Keratinocyte (primary cell): ENCODE measurements around the gene SMYD5. TPM values are rescaled to one million over a fixed set of nuclear protein-coding genes. Genes with fewer than 3 reads are reported as not detected.

ENCODE experiments used
- DNase-seq: peaks from one replicate; pipeline ENCODE4 v3.0.0-alpha.2; 2011; ENCODE audit warnings: low read depth, missing footprints, low spot score
- FAIRE-seq: peaks from 2 replicates; lab custom pipeline; 2011; peaks lifted over from hg19 to GRCh38; lab: Jason Lieb, UNC
- H2AFZ ChIP-seq: 2 replicates; pipeline ENCODE4 v1.6.0; 2012; ENCODE audit warnings: low read length, control low read depth, inconsistent platforms; ENCODE audit not compliant: control insufficient read depth
- H3K27ac ChIP-seq: 2 replicates; pipeline ENCODE4 v1.5.1; 2011; ENCODE audit warnings: low read length; ENCODE audit not compliant: control insufficient read depth, insufficient read depth
- H3K27me3 ChIP-seq: 3 replicates; pipeline ENCODE4 v1.6.0; 2011; ENCODE audit warnings: low read length; ENCODE audit not compliant: control insufficient read depth, insufficient read depth; ENCODE audit errors: extremely low read depth
- H3K36me3 ChIP-seq, 2 experiments: 2 replicates in 1 of 2; 3 replicates in 1 of 2; pipeline ENCODE4 v1.5.1; 2011; ENCODE audit warnings: low read length in 2 of 2, mild to moderate bottlenecking in 1 of 2; ENCODE audit not compliant: control insufficient read depth in 2 of 2, insufficient read depth in 2 of 2; ENCODE audit errors: extremely low read depth in 1 of 2
- H3K4me1 ChIP-seq: 3 replicates; pipeline ENCODE4 v1.5.1; 2011; ENCODE audit warnings: low read length; ENCODE audit not compliant: control insufficient read depth, insufficient read depth; ENCODE audit errors: extremely low read depth
- H3K4me2 ChIP-seq: 3 replicates; pipeline ENCODE4 v1.6.0; 2011; ENCODE audit warnings: low read depth, low read length; ENCODE audit not compliant: control insufficient read depth, insufficient read depth; ENCODE audit errors: extremely low read depth
- H3K4me3 ChIP-seq, 3 experiments: fragments of 200-600 bp in 1 of 3; sonication (generic) in 1 of 3; 2 replicates in 2 of 3; 3 replicates in 1 of 3; pipeline ENCODE4 v1.5.1; 2011 to 2016; ENCODE audit warnings: low read length in 3 of 3, mild to moderate bottlenecking in 3 of 3, control low read depth in 2 of 3, inconsistent platforms in 1 of 3, low read depth in 1 of 3, mixed read lengths in 1 of 3, mixed run types in 1 of 3, moderate library complexity in 1 of 3; ENCODE audit not compliant: control insufficient read depth in 2 of 3, insufficient read depth in 2 of 3; ENCODE audit errors: extremely low read depth in 1 of 3
- H3K79me2 ChIP-seq: 2 replicates; pipeline ENCODE4 v1.6.0; 2012; ENCODE audit warnings: low read length; ENCODE audit not compliant: control insufficient read depth, insufficient read depth
- H3K9ac ChIP-seq: 3 replicates; pipeline ENCODE4 v1.6.0; 2011; ENCODE audit warnings: low read length; ENCODE audit not compliant: control insufficient read depth, insufficient read depth; ENCODE audit errors: extremely low read depth
- H3K9me1 ChIP-seq: 3 replicates; pipeline ENCODE4 v1.6.0; 2011; ENCODE audit warnings: low read length; ENCODE audit not compliant: control insufficient read depth, insufficient read depth; ENCODE audit errors: extremely low read depth
- H3K9me3 ChIP-seq: 2 replicates; pipeline ENCODE4 v1.5.1; 2012; ENCODE audit warnings: low read depth, low read length; ENCODE audit not compliant: control insufficient read depth
- H4K20me1 ChIP-seq: 3 replicates; pipeline ENCODE4 v1.6.0; 2011; ENCODE audit warnings: low read length; ENCODE audit not compliant: control insufficient read depth, insufficient read depth; ENCODE audit errors: extremely low read depth
- EZH2 ChIP-seq: IDR thresholded peaks from one replicate; pipeline ENCODE4 v1.6.1; 2012; ENCODE audit warnings: inconsistent platforms, mild to moderate bottlenecking, low read length, moderate library complexity
- dilution Hi-C: fragments of 300-500 bp; cut with MboI; formaldehyde crosslinking; loops from one replicate; pipeline ENCODE4 v1.7.0; 2020; ENCODE audit warnings: low sequenced_read_pairs; ENCODE audit not compliant: extremely low pct_ligation_motif_present
- polyA plus RNA-seq, 5 experiments: library from polyadenylated mRNA; depleted of rRNA in 3 of 5; stranded (reverse) in 3 of 5; stranded (forward) in 1 of 5; unstranded in 1 of 5; fragments of >200 nt; gene quantifications; 1 replicate in 1 of 5; 2 replicates in 3 of 5; 3 replicates in 1 of 5; pipeline versions ENCODE4 v1.2.1 to v1.2.3, GENCODE V29; 2011 to 2012; ENCODE audit warnings: missing spikeins in 2 of 5, low read depth in 1 of 5, low replicate concordance in 1 of 5
- TF ChIP-seq, protein P1 (sequence below), 3 experiments: IDR thresholded peaks in 1 of 3; conservative IDR thresholded peaks in 1 of 3; optimal IDR thresholded peaks in 1 of 3; 2 replicates in 2 of 3; 3 replicates in 1 of 3; pipeline versions ENCODE3 to v1.5.1; 2011; ENCODE audit warnings: low read length in 3 of 3, mild to moderate bottlenecking in 3 of 3, moderate library complexity in 2 of 3, control low read depth in 1 of 3, inconsistent platforms in 1 of 3; ENCODE audit not compliant: insufficient read depth in 2 of 3; ENCODE audit errors: extremely low read depth in 1 of 3

Gene SMYD5
- polyA plus RNA-seq, 1 donor (not counting 4 experiments of a cell fraction or from before 2014, with no cell fraction given), result 18.6 TPM

DNA sequence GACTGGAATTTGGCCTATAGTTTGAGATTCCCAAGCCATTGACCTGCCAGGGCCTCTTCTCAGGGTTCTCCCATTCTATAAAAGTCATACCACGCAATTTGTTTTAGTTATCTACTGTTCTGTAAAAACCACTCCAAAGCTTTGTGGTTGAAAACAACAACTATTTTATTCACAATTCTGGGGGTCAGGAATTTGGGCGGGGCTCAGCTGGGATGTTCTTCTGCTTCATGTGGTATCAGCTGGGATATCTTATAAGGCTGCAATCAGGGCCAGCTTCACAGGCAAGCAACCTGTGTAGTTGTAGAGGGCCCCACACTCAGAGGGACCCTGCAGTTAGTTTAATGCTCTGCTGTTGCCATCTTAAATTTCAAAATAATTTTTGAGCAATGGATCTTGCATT, 28.1 kb upstream of the SMYD5 start:
- no peak for TF ChIP-seq EZH2
- TF ChIP-seq, protein P1, sequence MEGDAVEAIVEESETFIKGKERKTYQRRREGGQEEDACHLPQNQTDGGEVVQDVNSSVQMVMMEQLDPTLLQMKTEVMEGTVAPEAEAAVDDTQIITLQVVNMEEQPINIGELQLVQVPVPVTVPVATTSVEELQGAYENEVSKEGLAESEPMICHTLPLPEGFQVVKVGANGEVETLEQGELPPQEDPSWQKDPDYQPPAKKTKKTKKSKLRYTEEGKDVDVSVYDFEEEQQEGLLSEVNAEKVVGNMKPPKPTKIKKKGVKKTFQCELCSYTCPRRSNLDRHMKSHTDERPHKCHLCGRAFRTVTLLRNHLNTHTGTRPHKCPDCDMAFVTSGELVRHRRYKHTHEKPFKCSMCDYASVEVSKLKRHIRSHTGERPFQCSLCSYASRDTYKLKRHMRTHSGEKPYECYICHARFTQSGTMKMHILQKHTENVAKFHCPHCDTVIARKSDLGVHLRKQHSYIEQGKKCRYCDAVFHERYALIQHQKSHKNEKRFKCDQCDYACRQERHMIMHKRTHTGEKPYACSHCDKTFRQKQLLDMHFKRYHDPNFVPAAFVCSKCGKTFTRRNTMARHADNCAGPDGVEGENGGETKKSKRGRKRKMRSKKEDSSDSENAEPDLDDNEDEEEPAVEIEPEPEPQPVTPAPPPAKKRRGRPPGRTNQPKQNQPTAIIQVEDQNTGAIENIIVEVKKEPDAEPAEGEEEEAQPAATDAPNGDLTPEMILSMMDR (optimal IDR thresholded peaks at IDR 0.05 in 1 of 3, IDR thresholded peaks at IDR 0.05 in 1 of 3, conservative IDR thresholded peaks at IDR 0.05 in 1 of 3; ENCODE audit: extremely low read depth in 1 of 3, insufficient read depth in 2 of 3, low read length in 3 of 3), result no peak
- Histone ChIP-seq H3K9me1 (no peaks in the 10 kb centered on the region), H4K20me1 (no peaks in the 10 kb centered on the region), H3K4me3 (no peak overlapping the region), H3K9me3 (no peaks in the 10 kb centered on the region), H3K79me2 (no peaks in the 10 kb centered on the region), H3K4me1 (no peaks in the 10 kb centered on the region), H3K27ac (no peak overlapping the region), H3K27me3 (peaks cover 16% of the 10 kb centered on the region), H2AFZ (no peak overlapping the region), H3K4me2 (no peak overlapping the region), H3K9ac (no peak overlapping the region), H3K36me3 (no peaks in the 10 kb centered on the region)
- FAIRE-seq (no peak), DNase-seq (no peak)
- dilution Hi-C loops, result no loop called here

DNA sequence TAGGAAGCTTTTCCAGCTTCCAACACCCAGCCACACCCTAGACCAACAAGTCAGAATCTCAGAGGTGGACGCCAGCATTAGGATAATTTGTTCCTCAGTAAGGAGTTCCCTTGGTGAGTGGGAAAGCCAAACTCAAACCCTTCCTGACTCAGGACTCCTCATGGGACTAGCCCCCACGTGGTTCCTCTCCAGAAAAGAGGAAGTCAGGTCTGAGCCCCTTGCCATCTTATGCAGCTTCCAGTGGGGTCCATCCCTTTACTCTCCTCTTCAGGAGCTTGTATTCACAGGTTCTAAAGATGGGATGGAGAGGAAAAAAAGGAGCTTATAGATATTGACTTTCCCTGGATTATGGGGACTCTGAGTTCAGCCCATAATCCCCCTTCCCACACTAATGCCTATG, 26.5 kb upstream of the SMYD5 start:
- Histone ChIP-seq H3K9me1 (no peaks in the 10 kb centered on the region), H2AFZ (no peak overlapping the region), H4K20me1 (no peaks in the 10 kb centered on the region), H3K79me2 (no peaks in the 10 kb centered on the region), H3K4me2 (no peak overlapping the region), H3K36me3 (no peaks in the 10 kb centered on the region), H3K27ac (no peak overlapping the region), H3K9ac (no peak overlapping the region), H3K4me3 (no peak overlapping the region), H3K27me3 (peaks cover 16% of the 10 kb centered on the region), H3K9me3 (no peaks in the 10 kb centered on the region), H3K4me1 (no peaks in the 10 kb centered on the region)
- DNase-seq (no peak), FAIRE-seq (no peak)
- TF ChIP-seq, protein P1 (optimal IDR thresholded peaks at IDR 0.05 in 1 of 3, IDR thresholded peaks at IDR 0.05 in 1 of 3, conservative IDR thresholded peaks at IDR 0.05 in 1 of 3; ENCODE audit: extremely low read depth in 1 of 3, insufficient read depth in 2 of 3, low read length in 3 of 3), result no peak
- no peak for TF ChIP-seq EZH2
- dilution Hi-C loops, result no loop called here
